GM21390 (cell line): ENCODE measurements around the gene SLC6A9.

ENCODE experiments used
- ATAC-seq: cut with Tn5 transposase; IDR thresholded peaks from one replicate; pipeline ENCODE4 v1.9.1; 2021; ENCODE audit not compliant: unreplicated experiment

Gene SLC6A9

GRCh38 chr1:44031252-44032169 lies at the start of gene SLC6A9:
Gene SLC6A9, minus strand, starts transcription at chr1:44031462. Its CDS starts 7,185 bp downstream, at chr1:44024277.
- no peak for ATAC-seq

- no peak for ATAC-seq
These were observed 48.3 kb upstream of the SLC6A9 start for GRCh38 chr1:44079566-44079965.

- no peak for ATAC-seq
These were observed 46.8 kb upstream of the SLC6A9 start for GRCh38 chr1:44078104-44078503.

- ATAC-seq = no peak
These were observed 46.2 kb upstream of the SLC6A9 start for GRCh38 chr1:44077421-44077820.

GRCh38 chr1:44076066-44076465 lies 44.8 kb upstream of the SLC6A9 start:
- ATAC-seq = no peak

GRCh38 chr1:44074415-44074814 lies 43.2 kb upstream of the SLC6A9 start:
- ATAC-seq = no peak

GRCh38 chr1:44073528-44073927 lies 42.3 kb upstream of the SLC6A9 start:
- no peak for ATAC-seq

- no peak for ATAC-seq
These were observed 41.6 kb upstream of the SLC6A9 start for GRCh38 chr1:44072821-44073220.

- no peak for ATAC-seq
These were observed 40.9 kb upstream of the SLC6A9 start for GRCh38 chr1:44072204-44072603.

- no peak for ATAC-seq
These were observed 40.2 kb upstream of the SLC6A9 start for GRCh38 chr1:44071461-44071860.

- no peak for ATAC-seq
These were observed 37.2 kb upstream of the SLC6A9 start for GRCh38 chr1:44068442-44068921.

- no peak for ATAC-seq
These were observed 36.3 kb upstream of the SLC6A9 start for GRCh38 chr1:44067266-44068250.

GRCh38 chr1:44062656-44063179 lies 31.5 kb upstream of the SLC6A9 start:
- ATAC-seq = no peak

- ATAC-seq = no peak
These were observed 30.6 kb upstream of the SLC6A9 start for GRCh38 chr1:44061857-44062256.

GRCh38 chr1:44060830-44061267 lies 29.6 kb upstream of the SLC6A9 start:
- ATAC-seq = no peak

- ATAC-seq = no peak
These were observed 28.5 kb upstream of the SLC6A9 start for GRCh38 chr1:44059664-44060355.

- ATAC-seq = no peak
These were observed 27.9 kb upstream of the SLC6A9 start for GRCh38 chr1:44059212-44059611.

GRCh38 chr1:44057293-44057692 lies 26.0 kb upstream of the SLC6A9 start:
- no peak for ATAC-seq

- no peak for ATAC-seq
These were observed 22.1 kb upstream of the SLC6A9 start for GRCh38 chr1:44053394-44053793.

GRCh38 chr1:44050261-44050660 lies 19.0 kb upstream of the SLC6A9 start:
- ATAC-seq = no peak
